TTC549 (cell line): Measurements from ENCODE around the gene EFNA2.

Experiments
- FAIRE-seq: peaks from 2 replicates; lab custom pipeline; 2012; peaks lifted over from hg19 to GRCh38; lab: Jason Lieb, UNC

EFNA2 gene

GRCh38 chr19:1284293-1284978, 1.2 kb upstream of the EFNA2 start:
- FAIRE-seq = no peak

- FAIRE-seq = no peak
These were observed 515 bp upstream of the EFNA2 start for GRCh38 chr19:1284979-1285736.

GRCh38 chr19:1286487-1287353, 1.0 kb downstream of the EFNA2 start:
- FAIRE-seq = no peak

- no peak for FAIRE-seq
These were observed 1.9 kb downstream of the EFNA2 start for GRCh38 chr19:1287354-1288225.

GRCh38 chr19:1288226-1288612, 2.5 kb downstream of the EFNA2 start:
- FAIRE-seq = no peak

- FAIRE-seq = no peak
These were observed 3.4 kb downstream of the EFNA2 start for GRCh38 chr19:1288833-1289685.

GRCh38 chr19:1289686-1290025, 4.0 kb downstream of the EFNA2 start:
- no peak for FAIRE-seq

GRCh38 chr19:1290196-1290702, 4.6 kb downstream of the EFNA2 start:
- FAIRE-seq = no peak

- FAIRE-seq = no peak
These were observed 5.3 kb downstream of the EFNA2 start for GRCh38 chr19:1290703-1291651.

GRCh38 chr19:1291761-1292418, 6.2 kb downstream of the EFNA2 start:
- FAIRE-seq = no peak

GRCh38 chr19:1292419-1293151, 6.9 kb downstream of the EFNA2 start:
- FAIRE-seq = no peak

- no peak for FAIRE-seq
These were observed 8.3 kb downstream of the EFNA2 start for GRCh38 chr19:1293782-1294604.

GRCh38 chr19:1294688-1295087, 9.0 kb downstream of the EFNA2 start:
- no peak for FAIRE-seq

GRCh38 chr19:1295169-1296012, 9.7 kb downstream of the EFNA2 start:
- FAIRE-seq = no peak

GRCh38 chr19:1296078-1296477, 10.4 kb downstream of the EFNA2 start:
- FAIRE-seq = no peak

GRCh38 chr19:1296575-1297271, 11.1 kb downstream of the EFNA2 start:
- no peak for FAIRE-seq
